Non-pigmented ciliary epithelial cell (primary cell): ENCODE results near the gene SLC27A2.
A peak's percentile ranks its signal among the peaks of the same experiment; 100 is the strongest.
"Not testable (repeated sequence)": the region's sequence is repeated elsewhere in the genome, so short reads cannot be mapped to it uniquely, and the experiment has no call there.

Experiments used
- DNase-seq: peaks from one replicate; pipeline ENCODE4 v3.0.0-alpha.2; 2010; ENCODE audit warnings: low read depth

SLC27A2 gene

GRCh38 chr15:50163719-50164410 is 18.1 kb upstream of the SLC27A2 start:
- DNase-seq = no peak

- DNase-seq = no peak
These were observed 17.5 kb upstream of the SLC27A2 start for GRCh38 chr15:50164458-50164857.

- no peak for DNase-seq
These were observed 15.8 kb upstream of the SLC27A2 start for GRCh38 chr15:50166216-50166615.

GRCh38 chr15:50167110-50167509 is 14.9 kb upstream of the SLC27A2 start:
- DNase-seq = no peak

- DNase-seq = no peak
These were observed 13.6 kb upstream of the SLC27A2 start for GRCh38 chr15:50168379-50168778.

- no peak for DNase-seq
These were observed 13.1 kb upstream of the SLC27A2 start for GRCh38 chr15:50168783-50169411.

GRCh38 chr15:50172360-50172895 is 9.6 kb upstream of the SLC27A2 start:
- not testable (repeated sequence) for DNase-seq

- peak; percentile 9 for DNase-seq
These were observed 5.1 kb upstream of the SLC27A2 start for GRCh38 chr15:50176869-50177268.

- DNase-seq = no peak
These were observed 1.9 kb upstream of the SLC27A2 start for GRCh38 chr15:50180091-50180490.

- DNase-seq = no peak
These were observed 1.4 kb upstream of the SLC27A2 start for GRCh38 chr15:50180582-50180981.

GRCh38 chr15:50181201-50181968 is 611 bp upstream of the SLC27A2 start:
- DNase-seq = no peak

- DNase-seq = no peak
These were observed 420 bp downstream of the SLC27A2 start for GRCh38 chr15:50182219-50183013.

GRCh38 chr15:50183112-50183794 is 1.3 kb downstream of the SLC27A2 start:
- DNase-seq = no peak

- no peak for DNase-seq
These were observed 3.0 kb downstream of the SLC27A2 start for GRCh38 chr15:50184863-50185504.

GRCh38 chr15:50186090-50186489 is 4.1 kb downstream of the SLC27A2 start:
- DNase-seq = no peak

- no peak for DNase-seq
These were observed 4.8 kb downstream of the SLC27A2 start for GRCh38 chr15:50186752-50187151.

GRCh38 chr15:50187525-50187924 is 5.5 kb downstream of the SLC27A2 start:
- DNase-seq = no peak

GRCh38 chr15:50187997-50188396 is 6.0 kb downstream of the SLC27A2 start:
- DNase-seq = no peak

GRCh38 chr15:50188793-50189192 is 6.8 kb downstream of the SLC27A2 start:
- DNase-seq = not testable (repeated sequence)

- DNase-seq = no peak
These were observed 7.6 kb downstream of the SLC27A2 start for GRCh38 chr15:50189633-50190032.

- DNase-seq = no peak
These were observed 8.2 kb downstream of the SLC27A2 start for GRCh38 chr15:50190166-50190570.
